Panc1 (cell line): ENCODE measurements around the gene VSIG2. TPM values are rescaled to one million over a fixed set of nuclear protein-coding genes. Genes with fewer than 3 reads are reported as not detected.

ENCODE experiments used
- ATAC-seq: fragments of 200-7000 bp; cut with Tn5 transposase; 2 replicates; pipeline ENCODE4 v1.9.1; 2020; ENCODE audit warnings: mild to moderate bottlenecking, moderate library complexity
- BruUV-seq: library from RNA; stranded (reverse); fragments of 400-500 nt; replicated peaks from 2 replicates; lab custom pipeline; 2021; lab: Mats Ljungman, UMichigan
- CTCF ChIA-PET: fragments of 300-600 bp; sonication (Branson Sonifier 250); formaldehyde crosslinking; loops from one replicate; lab custom pipeline; 2022; ENCODE audit warnings: antibody characterized with exemption; lab: Charles Lee
- POLR2A ChIA-PET: fragments of 300-600 bp; sonication (Branson Sonifier 250); formaldehyde crosslinking; loops from one replicate; lab custom pipeline; 2022; ENCODE audit warnings: antibody characterized with exemption; lab: Charles Lee
- DNase-seq: peaks from one replicate; pipeline ENCODE4 v3.0.0-alpha.2; 2010; ENCODE audit warnings: low read depth, low spot score
- H3K27ac ChIP-seq: 2 replicates; pipeline ENCODE4 v1.5.1; 2011; ENCODE audit warnings: mild to moderate bottlenecking, low read length, inconsistent platforms
- H3K27me3 ChIP-seq: fragments of 200-500 bp; sonication (Bioruptor generic); 2 replicates; pipeline ENCODE4 v1.6.0; 2014; ENCODE audit warnings: low read length, inconsistent platforms; ENCODE audit not compliant: control insufficient read depth, insufficient read depth
- H3K36me3 ChIP-seq: fragments of 200-500 bp; sonication (Bioruptor generic); 2 replicates; pipeline ENCODE4 v1.5.1; 2014; ENCODE audit warnings: inconsistent platforms, mild to moderate bottlenecking, low read length, moderate library complexity; ENCODE audit not compliant: control insufficient read depth, insufficient read depth
- H3K4me1 ChIP-seq: 2 replicates; pipeline ENCODE4 v1.5.1; 2011; ENCODE audit warnings: inconsistent platforms, mild to moderate bottlenecking, low read length, moderate library complexity; ENCODE audit not compliant: control insufficient read depth, insufficient read depth
- H3K4me3 ChIP-seq, 2 experiments: 2 replicates each; pipeline ENCODE4 v1.5.1; 2011 to 2012; ENCODE audit warnings: low read depth in 2 of 2, low read length in 2 of 2, mild to moderate bottlenecking in 2 of 2, inconsistent platforms in 1 of 2, moderate library complexity in 1 of 2
- H3K9me3 ChIP-seq: fragments of 200-500 bp; sonication (Bioruptor generic); 2 replicates; pipeline ENCODE4 v1.5.1; 2014; ENCODE audit warnings: low read depth, mild to moderate bottlenecking, inconsistent platforms, low read length, moderate library complexity; ENCODE audit not compliant: control insufficient read depth, insufficient read depth
- CTCF ChIP-seq: fragments of 450-650 bp; IDR thresholded peaks from 2 replicates; pipeline ENCODE4 v1.5.1; 2017; ENCODE audit warnings: mild to moderate bottlenecking
- POLR2AphosphoS5 ChIP-seq: IDR thresholded peaks from 2 replicates; pipeline ENCODE4 v1.6.1; 2012; ENCODE audit warnings: mild to moderate bottlenecking, low read depth, low read length, moderate library complexity
- REST ChIP-seq, 2 experiments: IDR thresholded peaks; 2 replicates each; pipeline ENCODE4 v1.6.1; 2011 to 2012; ENCODE audit warnings: low read depth in 2 of 2, control low read depth in 1 of 2, low read length in 1 of 2, mild to moderate bottlenecking in 1 of 2, moderate library complexity in 1 of 2; ENCODE audit not compliant: insufficient read depth in 1 of 2
- SIN3A ChIP-seq: IDR thresholded peaks from 2 replicates; pipeline ENCODE4 v1.6.1; 2012; ENCODE audit warnings: low read depth, mild to moderate bottlenecking, low read length, moderate library complexity, borderline replicate concordance; ENCODE audit not compliant: insufficient read depth
- TCF7L2 ChIP-seq: IDR thresholded peaks from 2 replicates; pipeline ENCODE4 v1.6.1; 2011; ENCODE audit warnings: mild to moderate bottlenecking, low read depth, low read length, inconsistent platforms
- in situ Hi-C: cut with HindIII; loops from 2 replicates; pipeline ENCODE4 v1.10.0; 2016; ENCODE audit warnings: low sequenced_read_pairs, low pct_unique_long_range_greater_than_20kb
- intact Hi-C: fragments of 100-400 bp; cut with micrococcal nuclease; formaldehyde crosslinking; loops from one replicate; pipeline ENCODE4 v1.10.0; 2022; ENCODE audit not compliant: unreplicated experiment
- total RNA-seq: library from RNA; stranded (reverse); gene quantifications from one replicate; pipeline ENCODE4 v1.2.1, GENCODE V29; 2021; ENCODE audit not compliant: unreplicated experiment

VSIG2 gene
- total RNA-seq, 1 experiment from 2014 or later: not detected

- ChIA-PET POLR2A (no interaction called here), CTCF (no interaction called here)
- no TSS peak for BruUV-seq
- no peak for TF ChIP-seq REST (IDR thresholded peaks at IDR 0.05; ENCODE audit: insufficient read depth in 1 of 2, low read depth in 2 of 2, low read length in 1 of 2)
- no peak for TF ChIP-seq POLR2AphosphoS5
- no peak for TF ChIP-seq TCF7L2
- no peak for TF ChIP-seq CTCF
- no peak for TF ChIP-seq SIN3A
- Histone ChIP-seq H3K36me3 (no peaks in the 10 kb centered on the region), H3K4me3 (no peak overlapping the region), H3K27ac (no peak overlapping the region), H3K4me1 (no peaks in the 10 kb centered on the region), H3K9me3 (no peaks in the 10 kb centered on the region), H3K27me3 (peaks cover 34% of the 10 kb centered on the region)
- DNase-seq (no peak), ATAC-seq (no peak)
- intact Hi-C loops: no loop called here
- in situ Hi-C loops: no loop called here
These were observed 26.3 kb downstream of the VSIG2 start for GRCh38 chr11:124725719-124726105.

GRCh38 chr11:124724979-124725718 is 26.9 kb downstream of the VSIG2 start:
- H3K27ac ChIP-seq: no peak overlapping the region
- intact Hi-C loops (no loop called here), in situ Hi-C loops (no loop called here)
- DNase-seq: no peak
- no peak; the same call in 1 of the 2 replicates for ATAC-seq
- POLR2A ChIA-PET: no interaction called here
- BruUV-seq: no TSS peak
- H3K4me3 ChIP-seq: no peak overlapping the region
- H3K4me1 ChIP-seq: no peaks in the 10 kb centered on the region
- H3K27me3 ChIP-seq: peaks cover 39% of the 10 kb centered on the region
- no peaks in the 10 kb centered on the region for H3K9me3 ChIP-seq
- CTCF ChIA-PET: no interaction called here
- no peaks in the 10 kb centered on the region for H3K36me3 ChIP-seq
- TF ChIP-seq CTCF (no peak), SIN3A (no peak), POLR2AphosphoS5 (no peak), TCF7L2 (no peak), REST (IDR thresholded peaks at IDR 0.05; ENCODE audit: insufficient read depth in 1 of 2, low read depth in 2 of 2, low read length in 1 of 2) (no peak)
